T-helper 1 cell (primary cell): ENCODE data around the gene CEBPG.

Experiments
- DNase-seq, 5 donors: peaks; one replicate each; pipeline ENCODE4 v3.0.0-alpha.2; 2012 to 2020

Gene CEBPG

GRCh38 chr19:33396701-33397535 is 23.4 kb downstream of the CEBPG start:
- DNase-seq, result peak in 1 of 5 donors; percentile 5

GRCh38 chr19:33397536-33398360 is 24.2 kb downstream of the CEBPG start:
- DNase-seq, result peak in 1 of 5 donors; percentile 4

GRCh38 chr19:33398361-33399060 is 25.0 kb downstream of the CEBPG start:
- no peak for DNase-seq

- DNase-seq, result no peak
Measured at GRCh38 chr19:33399081-33399744, 25.7 kb downstream of the CEBPG start.

- peak in 1 of 5 donors; percentile 3 for DNase-seq
Measured at GRCh38 chr19:33399745-33400681, 26.5 kb downstream of the CEBPG start.

GRCh38 chr19:33400856-33401682 is 27.6 kb downstream of the CEBPG start:
- DNase-seq, result no peak

- peak in 1 of 5 donors; percentile 2 for DNase-seq
Measured at GRCh38 chr19:33401683-33402420, 28.3 kb downstream of the CEBPG start.

GRCh38 chr19:33402421-33403220 is 29.1 kb downstream of the CEBPG start:
- DNase-seq, result peak in 1 of 5 donors; percentile 5

GRCh38 chr19:33403221-33403972 is 29.9 kb downstream of the CEBPG start:
- DNase-seq, result peak in 2 of 5 donors; percentile 1 to 2

GRCh38 chr19:33403973-33404304 is 30.4 kb downstream of the CEBPG start:
- peak in 1 of 5 donors; percentile 3 for DNase-seq

GRCh38 chr19:33404506-33405253 is 31.2 kb downstream of the CEBPG start:
- DNase-seq, result peak in 2 of 5 donors; percentile 1

- DNase-seq, result peak in 1 of 5 donors; percentile 2
Measured at GRCh38 chr19:33405254-33405552, 31.7 kb downstream of the CEBPG start.

- no peak for DNase-seq
Measured at GRCh38 chr19:33405553-33406461, 32.3 kb downstream of the CEBPG start.

GRCh38 chr19:33406521-33407139 is 33.1 kb downstream of the CEBPG start:
- DNase-seq, result peak in 4 of 5 donors; percentile 53 to 70 (median 55)

- no peak for DNase-seq
Measured at GRCh38 chr19:33407140-33407551, 33.6 kb downstream of the CEBPG start.

- no peak for DNase-seq
Measured at GRCh38 chr19:33407716-33408115, 34.2 kb downstream of the CEBPG start.
